ENCODE results near the gene HSD17B13.
A peak's percentile ranks its signal among the peaks of the same experiment; 100 is the strongest.
"Not testable (repeated sequence)": the region's sequence is repeated elsewhere in the genome, so short reads cannot be mapped to it uniquely, and the experiment has no call there.

HSD17B13 gene

GRCh38 chr4:87341954-87342635 is 19.4 kb upstream of the HSD17B13 start:
- no CpG with 5 or more reads among the region's 8 CpGs for WGBS (ENCODE audit: extremely low coverage, insufficient coverage, insufficient read length)
- not testable (repeated sequence) for H3K14ac ChIP-seq (ENCODE audit: low read length); H3K18ac ChIP-seq (ENCODE audit: low read length)

GRCh38 chr4:87339440-87339839 is 16.8 kb upstream of the HSD17B13 start:
- Histone ChIP-seq H3K79me1 (ENCODE audit: low read length) (no peaks in the 10 kb centered on the region), H3K9ac (ENCODE audit: low read length) (no peak overlapping the region), H3K14ac (ENCODE audit: low read length) (no peak overlapping the region), H2AK5ac (ENCODE audit: low read length) (no peak overlapping the region), H3K23ac (ENCODE audit: low read length) (no peak overlapping the region), H3K4me2 (ENCODE audit: low read length) (no peak overlapping the region), H2BK120ac (ENCODE audit: insufficient read depth, low read length, poor library complexity) (no peak overlapping the region), H2BK12ac (ENCODE audit: low read length) (no peak overlapping the region), H2BK5ac (ENCODE audit: low read depth, low read length, poor library complexity) (no peak overlapping the region), H4K12ac (ENCODE audit: low read depth, low read length) (no peak overlapping the region), H3K4me1 (ENCODE audit: control insufficient read depth in 1 of 2, insufficient read depth in 2 of 2, low read length in 2 of 2) (no peaks in the 10 kb centered on the region), H3K79me2 (ENCODE audit: control insufficient read depth, insufficient read depth, low read length, poor library complexity) (no peaks in the 10 kb centered on the region), H4K91ac (ENCODE audit: low read depth, low read length) (no peak overlapping the region), H2AFZ (ENCODE audit: insufficient read depth, low read length, poor library complexity) (no peak overlapping the region), H3K4me3 (ENCODE audit: low read depth, low read length) (no peak overlapping the region), H3K18ac (ENCODE audit: low read length) (no peak overlapping the region), H3K27ac (ENCODE audit: low read depth, low read length) (no peak overlapping the region), H3K4ac (ENCODE audit: low read depth, low read length) (no peak overlapping the region), H3K27me3 (ENCODE audit: insufficient read depth, low read length) (no peaks in the 10 kb centered on the region), H3K36me3 (ENCODE audit: control insufficient read depth in 1 of 2, insufficient read depth in 2 of 2, low read length in 2 of 2) (peaks cover 8 to 9% of the 10 kb centered on the region in 2 experiments), H4K8ac (ENCODE audit: low read depth, low read length) (no peak overlapping the region), H3K9me3 (ENCODE audit: insufficient read depth, low read depth, low read length) (no peaks in the 10 kb centered on the region)
- DNase-seq = no peak
- WGBS (ENCODE audit: extremely low coverage, insufficient coverage, insufficient read length) = no CpG with 5 or more reads among the region's 2 CpGs

More at GRCh38 chr4:87341954-87342635, 19.4 kb upstream of the HSD17B13 start:
- not testable (repeated sequence) for H3K9ac ChIP-seq (ENCODE audit: low read length); H3K4me1 ChIP-seq (ENCODE audit: control insufficient read depth in 1 of 2, insufficient read depth in 2 of 2, low read length in 2 of 2); H3K4me2 ChIP-seq (ENCODE audit: low read length); H2AK5ac ChIP-seq (ENCODE audit: low read length); H2BK12ac ChIP-seq (ENCODE audit: low read length); H4K8ac ChIP-seq (ENCODE audit: low read depth, low read length); H2BK120ac ChIP-seq (ENCODE audit: insufficient read depth, low read length, poor library complexity); H2BK5ac ChIP-seq (ENCODE audit: low read depth, low read length, poor library complexity); H3K27ac ChIP-seq (ENCODE audit: low read depth, low read length); H4K12ac ChIP-seq (ENCODE audit: low read depth, low read length); H3K4me3 ChIP-seq (ENCODE audit: low read depth, low read length); H3K79me1 ChIP-seq (ENCODE audit: low read length); H3K4ac ChIP-seq (ENCODE audit: low read depth, low read length); H3K23ac ChIP-seq (ENCODE audit: low read length); H3K79me2 ChIP-seq (ENCODE audit: control insufficient read depth, insufficient read depth, low read length, poor library complexity); H4K91ac ChIP-seq (ENCODE audit: low read depth, low read length); H3K27me3 ChIP-seq (ENCODE audit: insufficient read depth, low read length); H2AFZ ChIP-seq (ENCODE audit: insufficient read depth, low read length, poor library complexity); H3K9me3 ChIP-seq (ENCODE audit: insufficient read depth, low read depth, low read length)
- H3K36me3 ChIP-seq (ENCODE audit: control insufficient read depth in 1 of 2, insufficient read depth in 2 of 2, low read length in 2 of 2) = peaks cover 11 to 15% of the 10 kb centered on the region in 2 experiments
- peak in 1 of 2 donors; percentile 20 for DNase-seq

- Histone ChIP-seq H3K23ac (ENCODE audit: low read length) (no peak overlapping the region), H2BK12ac (ENCODE audit: low read length) (no peak overlapping the region), H4K8ac (ENCODE audit: low read depth, low read length) (no peak overlapping the region), H4K91ac (ENCODE audit: low read depth, low read length) (no peak overlapping the region), H2AFZ (ENCODE audit: insufficient read depth, low read length, poor library complexity) (no peak overlapping the region), H3K18ac (ENCODE audit: low read length) (no peak overlapping the region), H3K14ac (ENCODE audit: low read length) (no peak overlapping the region), H3K27ac (ENCODE audit: low read depth, low read length) (no peak overlapping the region), H2AK5ac (ENCODE audit: low read length) (no peak overlapping the region), H3K4me2 (ENCODE audit: low read length) (no peak overlapping the region), H4K12ac (ENCODE audit: low read depth, low read length) (no peak overlapping the region), H3K27me3 (ENCODE audit: insufficient read depth, low read length) (no peaks in the 10 kb centered on the region), H3K79me1 (ENCODE audit: low read length) (no peaks in the 10 kb centered on the region), H3K9ac (ENCODE audit: low read length) (no peak overlapping the region), H3K9me3 (ENCODE audit: insufficient read depth, low read depth, low read length) (peaks cover 3% of the 10 kb centered on the region), H2BK5ac (ENCODE audit: low read depth, low read length, poor library complexity) (no peak overlapping the region), H3K36me3 (ENCODE audit: control insufficient read depth in 1 of 2, insufficient read depth in 2 of 2, low read length in 2 of 2) (peaks cover 8 to 9% of the 10 kb centered on the region in 2 experiments), H3K4ac (ENCODE audit: low read depth, low read length) (no peak overlapping the region), H3K79me2 (ENCODE audit: control insufficient read depth, insufficient read depth, low read length, poor library complexity) (no peaks in the 10 kb centered on the region), H3K4me1 (ENCODE audit: control insufficient read depth in 1 of 2, insufficient read depth in 2 of 2, low read length in 2 of 2) (no peaks in the 10 kb centered on the region), H3K4me3 (ENCODE audit: low read depth, low read length) (no peak overlapping the region), H2BK120ac (ENCODE audit: insufficient read depth, low read length, poor library complexity) (no peak overlapping the region)
- no CpG with 5 or more reads among the region's 1 CpG for WGBS (ENCODE audit: extremely low coverage, insufficient coverage, insufficient read length)
- no peak for DNase-seq
Measured at GRCh38 chr4:87337361-87337760, 14.7 kb upstream of the HSD17B13 start.

GRCh38 chr4:87333267-87333666 is 10.6 kb upstream of the HSD17B13 start:
- Histone ChIP-seq H2BK5ac (ENCODE audit: low read depth, low read length, poor library complexity) (no peak overlapping the region), H3K79me1 (ENCODE audit: low read length) (no peaks in the 10 kb centered on the region), H4K91ac (ENCODE audit: low read depth, low read length) (no peak overlapping the region), H3K4me1 (ENCODE audit: control insufficient read depth in 1 of 2, insufficient read depth in 2 of 2, low read length in 2 of 2) (no peaks in the 10 kb centered on the region), H3K36me3 (ENCODE audit: control insufficient read depth in 1 of 2, insufficient read depth in 2 of 2, low read length in 2 of 2) (peaks cover 2% of the 10 kb centered on the region in 2 experiments), H3K18ac (ENCODE audit: low read length) (no peak overlapping the region), H2AFZ (ENCODE audit: insufficient read depth, low read length, poor library complexity) (no peak overlapping the region), H4K8ac (ENCODE audit: low read depth, low read length) (no peak overlapping the region), H3K79me2 (ENCODE audit: control insufficient read depth, insufficient read depth, low read length, poor library complexity) (no peaks in the 10 kb centered on the region), H2AK5ac (ENCODE audit: low read length) (no peak overlapping the region), H3K23ac (ENCODE audit: low read length) (no peak overlapping the region), H2BK120ac (ENCODE audit: insufficient read depth, low read length, poor library complexity) (no peak overlapping the region), H3K4me3 (ENCODE audit: low read depth, low read length) (no peak overlapping the region), H3K27ac (ENCODE audit: low read depth, low read length) (no peak overlapping the region), H2BK12ac (ENCODE audit: low read length) (no peak overlapping the region), H3K4me2 (ENCODE audit: low read length) (no peak overlapping the region), H3K27me3 (ENCODE audit: insufficient read depth, low read length) (no peaks in the 10 kb centered on the region), H3K4ac (ENCODE audit: low read depth, low read length) (no peak overlapping the region), H3K14ac (ENCODE audit: low read length) (no peak overlapping the region), H3K9me3 (ENCODE audit: insufficient read depth, low read depth, low read length) (peaks cover 3% of the 10 kb centered on the region), H3K9ac (ENCODE audit: low read length) (no peak overlapping the region), H4K12ac (ENCODE audit: low read depth, low read length) (no peak overlapping the region)
- no peak for DNase-seq
- no CpG with 5 or more reads among the region's 1 CpG for WGBS (ENCODE audit: extremely low coverage, insufficient coverage, insufficient read length)

Measured in trophoblast cell (in vitro differentiated cells and primary cell).